Smooth muscle cell (in vitro differentiated cells): ENCODE data around the gene ZNF605. TPM values are rescaled to one million over a fixed set of nuclear protein-coding genes. Genes with fewer than 3 reads are reported as not detected.
"Not testable (repeated sequence)": the region's sequence is repeated elsewhere in the genome, so short reads cannot be mapped to it uniquely, and the experiment has no call there.

Source experiments
- DNase-seq: peaks from one replicate; lab custom pipeline; 2025; ENCODE audit not compliant: unreplicated experiment; lab: John Stamatoyannopoulos, UW
- H2AFZ ChIP-seq: fragments of 200-600 bp; sonication (generic); 2 replicates; pipeline ENCODE4 v1.6.0; 2016; ENCODE audit warnings: antibody characterized with exemption, low read depth, mild to moderate bottlenecking
- H3F3A ChIP-seq: fragments of 200-600 bp; sonication (generic); 2 replicates; pipeline ENCODE4 v1.6.0; 2017; ENCODE audit warnings: antibody characterized with exemption, low read depth
- H3K27ac ChIP-seq: fragments of 200-600 bp; sonication (generic); 2 replicates; pipeline ENCODE4 v1.5.1; 2016; ENCODE audit warnings: low read depth, mild to moderate bottlenecking
- H3K27me3 ChIP-seq: fragments of 200-600 bp; sonication (generic); 2 replicates; pipeline ENCODE4 v1.6.1; 2016; ENCODE audit warnings: low read depth, mild to moderate bottlenecking
- H3K36me3 ChIP-seq: fragments of 200-600 bp; sonication (generic); 2 replicates; pipeline ENCODE4 v1.5.1; 2016; ENCODE audit warnings: low read depth
- H3K4me1 ChIP-seq: fragments of 200-600 bp; sonication (generic); 2 replicates; pipeline ENCODE4 v1.5.1; 2016; ENCODE audit warnings: low read depth
- H3K4me2 ChIP-seq: fragments of 200-600 bp; sonication (generic); 2 replicates; pipeline ENCODE4 v1.6.0; 2016; ENCODE audit warnings: mild to moderate bottlenecking
- H3K4me3 ChIP-seq: fragments of 200-600 bp; sonication (generic); 2 replicates; pipeline ENCODE4 v1.5.1; 2016; ENCODE audit warnings: mild to moderate bottlenecking
- H3K79me2 ChIP-seq: fragments of 200-600 bp; sonication (generic); 2 replicates; pipeline ENCODE4 v1.6.0; 2016; ENCODE audit warnings: low read depth, mild to moderate bottlenecking
- H3K9ac ChIP-seq: fragments of 200-600 bp; sonication (generic); 2 replicates; pipeline ENCODE4 v1.6.0; 2016; ENCODE audit warnings: low read depth
- H3K9me3 ChIP-seq: fragments of 200-600 bp; sonication (generic); replicated peaks from 2 replicates; pipeline ENCODE4 v1.5.1; 2016; ENCODE audit warnings: low read depth
- H4K20me1 ChIP-seq: fragments of 200-600 bp; sonication (generic); 2 replicates; pipeline ENCODE4 v1.6.0; 2016; ENCODE audit warnings: low read depth
- CTCF ChIP-seq: fragments of 200-600 bp; sonication (generic); IDR thresholded peaks from 2 replicates; pipeline ENCODE4 v1.5.1; 2017; ENCODE audit warnings: borderline replicate concordance, mild to moderate bottlenecking, antibody characterized with exemption; ENCODE audit not compliant: insufficient read depth, poor library complexity, severe bottlenecking
- WGBS: methylation state at CpG from one replicate; pipeline ENCODE4 v1.1.7; 2016; ENCODE audit warnings: low lambda C conversion rate; 5-methylcytosine and 5-hydroxymethylcytosine counted together
- polyA plus RNA-seq: library from polyadenylated mRNA; unstranded; fragments of >200 nt; fragmentation: Nextera tagmentation; extraction: Ambion mirVana; gene quantifications from 2 replicates; pipeline ENCODE4 v1.2.1, GENCODE V29; 2016
- total RNA-seq: library from RNA; depleted of rRNA; stranded (reverse); fragments of >200 nt; gene quantifications from 2 replicates; pipeline ENCODE4 v1.2.3, GENCODE V29; 2014

ZNF605 gene
- total and polyA plus RNA-seq, 2 experiments from 2014 or later = 6.3 to 9.7 TPM

GRCh38 chr12:132966676-132967415, 10.7 kb upstream of the ZNF605 start:
- TF ChIP-seq CTCF = no peak
- Histone ChIP-seq H3K9me3 (peaks cover 2% of the 10 kb centered on the region), H3K27me3 (no peaks in the 10 kb centered on the region), H3K9ac (no peak overlapping the region), H3K79me2 (no peaks in the 10 kb centered on the region), H3F3A (no peaks in the 10 kb centered on the region), H2AFZ (no peak overlapping the region), H3K4me2 (no peak overlapping the region), H3K36me3 (no peaks in the 10 kb centered on the region), H3K4me3 (no peak overlapping the region), H3K4me1 (no peaks in the 10 kb centered on the region), H3K27ac (no peak overlapping the region), H4K20me1 (no peaks in the 10 kb centered on the region)
- no peak for DNase-seq
- 94% methylated on average over 12 of the region's 12 CpGs for WGBS

GRCh38 chr12:132965796-132966195, 9.7 kb upstream of the ZNF605 start:
- no peaks in the 10 kb centered on the region for H3K79me2 ChIP-seq
- H2AFZ ChIP-seq = no peak overlapping the region
- H3K27ac ChIP-seq = no peak overlapping the region
- no peak for DNase-seq
- no peaks in the 10 kb centered on the region for H3F3A ChIP-seq
- WGBS = 94% methylated on average over 12 of the region's 12 CpGs
- no peaks in the 10 kb centered on the region for H4K20me1 ChIP-seq
- no peak overlapping the region for H3K4me2 ChIP-seq
- H3K36me3 ChIP-seq = no peaks in the 10 kb centered on the region
- no peak overlapping the region for H3K9ac ChIP-seq
- no peak overlapping the region for H3K4me3 ChIP-seq
- TF ChIP-seq CTCF = no peak
- H3K4me1 ChIP-seq = no peaks in the 10 kb centered on the region
- no peaks in the 10 kb centered on the region for H3K9me3 ChIP-seq
- H3K27me3 ChIP-seq = no peaks in the 10 kb centered on the region

GRCh38 chr12:132963947-132964346, 7.8 kb upstream of the ZNF605 start:
- not testable (repeated sequence) for H4K20me1 ChIP-seq, H3K9ac ChIP-seq, H3K27ac ChIP-seq, H3K79me2 ChIP-seq, H3F3A ChIP-seq, H3K9me3 ChIP-seq, H3K4me3 ChIP-seq, DNase-seq, H3K4me2 ChIP-seq, H3K4me1 ChIP-seq, H2AFZ ChIP-seq, H3K36me3 ChIP-seq, H3K27me3 ChIP-seq
- 49% methylated on average over 10 of the region's 10 CpGs for WGBS

GRCh38 chr12:132961790-132962189, 5.7 kb upstream of the ZNF605 start:
- not testable (repeated sequence) for H3K79me2 ChIP-seq, H3K36me3 ChIP-seq, H3K27me3 ChIP-seq, H3F3A ChIP-seq, H3K4me3 ChIP-seq, H3K4me1 ChIP-seq, H3K4me2 ChIP-seq, H4K20me1 ChIP-seq, H3K27ac ChIP-seq, H3K9ac ChIP-seq, DNase-seq, H2AFZ ChIP-seq, H3K9me3 ChIP-seq
- 97% methylated on average over 14 of the region's 14 CpGs for whole genome bisulfite sequencing
